Spleen (tissue), 11 donors: ENCODE data around the gene MLC1. TPM values are rescaled to one million over a fixed set of nuclear protein-coding genes. Genes with fewer than 3 reads are reported as not detected.

Experiments
- DNase-seq: peaks from one replicate; pipeline ENCODE4 v3.0.0-alpha.2; 2020
- H3K27ac ChIP-seq, 8 donors: fragments of 200-600 bp; sonication (generic) in 7 of 8; 1 replicate in 4 of 8; 2 replicates in 4 of 8; pipeline versions ENCODE4 v1.5.0 to v1.8.0; 2016 to 2021; ENCODE audit warnings: inconsistent platforms in 4 of 8, mild to moderate bottlenecking in 4 of 8, moderate library complexity in 1 of 8
- H3K27me3 ChIP-seq, 7 donors: fragments of 200-600 bp; sonication (generic) in 6 of 7; replicated peaks in 1 of 7; 1 replicate in 4 of 7; 2 replicates in 3 of 7; pipeline versions ENCODE4 v1.5.0 to v1.8.0; 2016 to 2021; ENCODE audit warnings: inconsistent platforms in 3 of 7, mild to moderate bottlenecking in 1 of 7
- H3K36me3 ChIP-seq, 6 donors: fragments of 200-600 bp; sonication (generic) in 5 of 6; 1 replicate in 4 of 6; 2 replicates in 2 of 6; pipeline versions ENCODE4 v1.5.0 to v1.8.0; 2016 to 2021; ENCODE audit warnings: inconsistent platforms in 2 of 6
- H3K4me1 ChIP-seq, 6 donors: fragments of 200-600 bp; sonication (generic) in 5 of 6; 1 replicate in 3 of 6; 2 replicates in 3 of 6; pipeline versions ENCODE4 v1.5.0 to v1.8.0; 2016 to 2021; ENCODE audit warnings: inconsistent platforms in 3 of 6
- H3K4me3 ChIP-seq, 8 donors: fragments of 200-600 bp; sonication (generic) in 7 of 8; 1 replicate in 4 of 8; 2 replicates in 4 of 8; pipeline versions ENCODE4 v1.5.0 to v1.8.0; 2016 to 2021; ENCODE audit warnings: inconsistent platforms in 4 of 8, mild to moderate bottlenecking in 4 of 8, moderate library complexity in 2 of 8
- H3K9me3 ChIP-seq, 8 donors: fragments of 200-600 bp; sonication (generic) in 7 of 8; 1 replicate in 4 of 8; 2 replicates in 4 of 8; pipeline versions ENCODE4 v1.5.0 to v1.8.0; 2016 to 2021; ENCODE audit warnings: inconsistent platforms in 4 of 8
- CTCF ChIP-seq, 11 experiments: fragments of 200-600 bp in 7 of 11; fragments of 450-650 bp in 4 of 11; sonication (generic) in 4 of 11; IDR thresholded peaks in 8 of 11; conservative IDR thresholded peaks in 3 of 11; 1 replicate in 7 of 11; 2 replicates in 4 of 11; pipeline versions ENCODE4 v1.4.0 to v1.8.0; 2016 to 2021; ENCODE audit warnings: antibody characterized with exemption in 11 of 11, inconsistent platforms in 4 of 11, mild to moderate bottlenecking in 1 of 11
- POLR2A ChIP-seq, 3 donors: fragments of 450-650 bp; IDR thresholded peaks; one replicate each; pipeline ENCODE4 v1.5.1; 2017; ENCODE audit warnings: antibody characterized with exemption in 3 of 3, mild to moderate bottlenecking in 1 of 3
- POLR2AphosphoS5 ChIP-seq, 3 donors: sonication (generic); formaldehyde crosslinking; IDR thresholded peaks; one replicate each; pipeline ENCODE4 v1.5.1; 2017; ENCODE audit warnings: antibody characterized with exemption in 3 of 3
- WGBS, 5 donors: extraction: QIAGEN DNeasy Blood & Tissue Kit in 3 of 5; methylation state at CpG; one replicate each; pipeline versions ENCODE4 v1.1.5 to v1.1.7; 2013 to 2018; 5-methylcytosine and 5-hydroxymethylcytosine counted together
- intact Hi-C: fragments of 100-400 bp; cut with DNase I; formaldehyde crosslinking; loops from one replicate; pipeline ENCODE4 v1.15.0; 2023; ENCODE audit warnings: low total_unique reads
- polyA plus RNA-seq, 3 donors: library from polyadenylated mRNA; stranded (reverse); fragments of 200-250 nt; gene quantifications; one replicate each; pipeline ENCODE4 v1.2.1, GENCODE V29; 2013
- total RNA-seq, 7 donors: library from RNA; depleted of rRNA in 3 of 7; stranded (reverse); fragments of >200 nt in 3 of 7; fragmentation: NEBNext Ultra II Directional in 4 of 7; extraction: Animal tissue kit (Norgen Biotek cat#: 25700) in 4 of 7; gene quantifications; one replicate each; pipeline versions ENCODE4 v1.1.0 to v1.2.1, GENCODE V29; 2016 to 2021
- donor health status: healthy with polysubstance abuse.
- donor health status: DM: no; HTN: no; CAD: no; lungs with moderate emphysema.
- donor health status: DM: no; HTN: no; CAD: no.
- donor health status: Bipolar disorder and iron deficiency.
- donor health status: healthy.
- donor health status: DM: no; HTN: no; CAD: no.
- donor health status: DM: yes; HTN: yes; CAD: no.

Gene MLC1
- total and polyA plus RNA-seq, 10 donors = 0.17 to 4.4 (median 1.6) TPM

- Histone ChIP-seq H3K4me1 (peaks cover 0 to 56% (median 36%) of the 10 kb centered on the region in 6 donors), H3K27me3 (peaks cover 2 to 58% (median 38%) of the 10 kb centered on the region in 7 donors), H3K36me3 (no peaks in the 10 kb centered on the region), H3K27ac (peak overlapping the region in 1 of 8 donors; percentile 62), H3K9me3 (no peaks in the 10 kb centered on the region), H3K4me3 (peak overlapping the region in 1 of 8 donors; percentile 21)
- no peak for DNase-seq
- WGBS, 5 donors = 86 to 99% (median 87%) methylated on average over 6 of the region's 6 CpGs
- TF ChIP-seq POLR2AphosphoS5 (IDR thresholded peaks at IDR 0.05) (no peak), CTCF (IDR thresholded peaks at IDR 0.05 in 8 of 11, conservative IDR thresholded peaks at IDR 0.05 in 3 of 11) (no peak), POLR2A (IDR thresholded peaks at IDR 0.05) (no peak)
- intact Hi-C loops = no loop called here
Measured at GRCh38 chr22:50017701-50018224, 67.5 kb downstream of the MLC1 start.

GRCh38 chr22:50016988-50017700, 68.1 kb downstream of the MLC1 start:
- peak overlapping the region in 1 of 8 donors; percentile 62 for H3K27ac ChIP-seq
- intact Hi-C loops = no loop called here
- H3K4me3 ChIP-seq = peak overlapping the region in 1 of 8 donors; percentile 21
- peaks cover 2 to 60% (median 41%) of the 10 kb centered on the region in 7 donors for H3K27me3 ChIP-seq
- 58 to 79% (median 69%) methylated on average over 8 to 21 of the region's 21 CpGs for WGBS, 5 donors
- TF ChIP-seq POLR2AphosphoS5 (IDR thresholded peaks at IDR 0.05) = no peak
- TF ChIP-seq CTCF (IDR thresholded peaks at IDR 0.05 in 8 of 11, conservative IDR thresholded peaks at IDR 0.05 in 3 of 11) = no peak
- no peak for TF ChIP-seq POLR2A (IDR thresholded peaks at IDR 0.05)
- no peaks in the 10 kb centered on the region for H3K36me3 ChIP-seq
- H3K9me3 ChIP-seq = no peaks in the 10 kb centered on the region
- DNase-seq = peak; percentile 78
- peaks cover 0 to 60% (median 38%) of the 10 kb centered on the region in 6 donors for H3K4me1 ChIP-seq

- intact Hi-C loops = no loop called here
- peak; percentile 72 for DNase-seq
- Histone ChIP-seq H3K27me3 (peaks cover 2 to 67% (median 48%) of the 10 kb centered on the region in 7 donors), H3K36me3 (no peaks in the 10 kb centered on the region), H3K27ac (peak overlapping the region in 1 of 8 donors; percentile 62), H3K4me1 (peaks cover 0 to 67% (median 43%) of the 10 kb centered on the region in 6 donors), H3K9me3 (no peaks in the 10 kb centered on the region), H3K4me3 (no peak overlapping the region)
- 70 to 81% (median 73%) methylated on average over 9 to 20 of the region's 20 CpGs for WGBS, 5 donors
- TF ChIP-seq POLR2A (IDR thresholded peaks at IDR 0.05) = no peak
Measured at GRCh38 chr22:50016308-50016987, 68.8 kb downstream of the MLC1 start.

- Histone ChIP-seq H3K27ac (no peak overlapping the region), H3K36me3 (no peaks in the 10 kb centered on the region), H3K4me1 (peaks cover 0 to 74% (median 50%) of the 10 kb centered on the region in 6 donors), H3K9me3 (no peaks in the 10 kb centered on the region), H3K4me3 (peak overlapping the region in 1 of 8 donors; percentile 60), H3K27me3 (peaks cover 2 to 74% (median 56%) of the 10 kb centered on the region in 7 donors)
- TF ChIP-seq POLR2A (IDR thresholded peaks at IDR 0.05) = no peak
- no peak for TF ChIP-seq POLR2AphosphoS5 (IDR thresholded peaks at IDR 0.05)
- TF ChIP-seq CTCF (IDR thresholded peaks at IDR 0.05 in 8 of 11, conservative IDR thresholded peaks at IDR 0.05 in 3 of 11) = no peak
- 55 to 64% (median 55%) methylated on average over 22 to 30 of the region's 30 CpGs for WGBS, 5 donors
- peak; percentile 63 for DNase-seq
- intact Hi-C loops = no loop called here
Measured at GRCh38 chr22:50015451-50016307, 69.5 kb downstream of the MLC1 start.
